Thoracic aorta (tissue), 2 donors: ENCODE results near the gene PCDH17. TPM values are rescaled to one million over a fixed set of nuclear protein-coding genes. Genes with fewer than 3 reads are reported as not detected.

Experiments
- ATAC-seq: fragments of 150-250 bp; one replicate; pipeline ENCODE4 v1.8.0; 2017; ENCODE audit warnings: low read depth; ENCODE audit not compliant: insufficient number of reproducible peaks, low FRiP score
- DNase-seq: peaks from one replicate; pipeline ENCODE4 v3.0.0-alpha.2; 2020; ENCODE audit warnings: low spot score
- H3K27ac ChIP-seq, 2 donors: fragments of 200-600 bp; sonication (generic); 1 replicate in 1 of 2; 2 replicates in 1 of 2; pipeline ENCODE4 v1.5.1; 2016; ENCODE audit warnings: mild to moderate bottlenecking in 2 of 2, moderate library complexity in 2 of 2
- H3K27me3 ChIP-seq: fragments of 200-600 bp; sonication (generic); replicated peaks from 2 replicates; pipeline ENCODE4 v1.6.0; 2016; ENCODE audit warnings: mild to moderate bottlenecking; ENCODE audit not compliant: insufficient read depth
- H3K36me3 ChIP-seq: fragments of 200-600 bp; sonication (generic); one replicate; pipeline ENCODE4 v1.5.1; 2016
- H3K4me1 ChIP-seq, 2 donors: fragments of 200-600 bp; sonication (generic); 1 replicate in 1 of 2; 2 replicates in 1 of 2; pipeline versions ENCODE4 v1.5.1 to v1.6.0; 2016; ENCODE audit warnings: low read depth in 2 of 2, mild to moderate bottlenecking in 1 of 2; ENCODE audit not compliant: control insufficient read depth in 1 of 2
- H3K4me3 ChIP-seq: fragments of 200-600 bp; sonication (generic); 2 replicates; pipeline ENCODE4 v1.5.1; 2016; ENCODE audit warnings: mild to moderate bottlenecking
- H3K9me3 ChIP-seq: fragments of 200-600 bp; sonication (generic); 2 replicates; pipeline ENCODE4 v1.5.1; 2016
- total RNA-seq, 2 donors: library from RNA; depleted of rRNA; stranded (reverse); fragments of >200 nt; gene quantifications; one replicate each; pipeline versions ENCODE4 v1.1.0 to v1.2.3, GENCODE V29; 2016
- TF ChIP-seq, protein P1 (sequence below): fragments of 200-600 bp; sonication (generic); IDR thresholded peaks from one replicate; pipeline ENCODE4 v1.5.1; 2019; ENCODE audit warnings: antibody characterized with exemption

The PCDH17 gene
- total RNA-seq, 2 donors from 2014 or later, result 4.1 to 12.3 TPM

DNA sequence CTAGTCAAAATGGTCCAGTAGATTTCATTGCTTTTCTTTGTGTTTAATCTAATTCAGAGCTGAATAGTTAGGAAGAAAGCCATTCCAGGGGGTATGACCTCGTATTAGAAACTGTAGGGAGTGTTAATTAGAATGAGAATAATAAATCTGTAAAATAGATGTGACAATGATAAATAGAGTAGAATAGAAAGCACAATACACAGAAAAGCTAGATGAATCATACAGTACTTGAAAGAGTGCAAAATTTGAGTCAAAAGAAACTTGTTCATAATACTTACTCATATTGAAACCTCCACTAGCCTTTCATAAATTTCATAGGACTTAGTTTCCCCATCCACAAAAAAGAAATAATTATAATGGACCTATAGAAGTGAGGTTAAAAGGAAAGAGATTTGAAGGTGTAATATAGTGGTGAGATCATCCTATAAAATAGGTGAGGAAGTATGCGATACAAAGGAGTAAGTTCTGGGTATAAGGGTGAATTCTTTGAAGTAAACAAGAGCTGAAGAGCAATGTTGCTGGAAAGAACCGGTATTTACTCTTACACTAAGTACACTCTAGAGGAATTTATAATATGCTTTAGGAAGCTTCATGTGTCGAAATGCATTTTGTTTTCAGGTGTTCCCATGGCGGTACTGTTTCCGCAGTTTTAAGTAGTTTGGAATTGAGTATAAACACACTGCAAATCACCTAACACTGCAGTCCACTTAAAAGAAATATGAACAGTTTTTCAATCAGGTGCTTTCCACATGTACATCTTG is 21.9 kb downstream of the PCDH17 start:
- Histone ChIP-seq H3K9me3 (no peaks in the 10 kb centered on the region), H3K4me3 (no peak overlapping the region), H3K27me3 (no peaks in the 10 kb centered on the region), H3K4me1 (no peaks in the 10 kb centered on the region), H3K36me3 (no peaks in the 10 kb centered on the region), H3K27ac (no peak overlapping the region)
- ATAC-seq (no peak), DNase-seq (no peak)
- TF ChIP-seq, protein P1, sequence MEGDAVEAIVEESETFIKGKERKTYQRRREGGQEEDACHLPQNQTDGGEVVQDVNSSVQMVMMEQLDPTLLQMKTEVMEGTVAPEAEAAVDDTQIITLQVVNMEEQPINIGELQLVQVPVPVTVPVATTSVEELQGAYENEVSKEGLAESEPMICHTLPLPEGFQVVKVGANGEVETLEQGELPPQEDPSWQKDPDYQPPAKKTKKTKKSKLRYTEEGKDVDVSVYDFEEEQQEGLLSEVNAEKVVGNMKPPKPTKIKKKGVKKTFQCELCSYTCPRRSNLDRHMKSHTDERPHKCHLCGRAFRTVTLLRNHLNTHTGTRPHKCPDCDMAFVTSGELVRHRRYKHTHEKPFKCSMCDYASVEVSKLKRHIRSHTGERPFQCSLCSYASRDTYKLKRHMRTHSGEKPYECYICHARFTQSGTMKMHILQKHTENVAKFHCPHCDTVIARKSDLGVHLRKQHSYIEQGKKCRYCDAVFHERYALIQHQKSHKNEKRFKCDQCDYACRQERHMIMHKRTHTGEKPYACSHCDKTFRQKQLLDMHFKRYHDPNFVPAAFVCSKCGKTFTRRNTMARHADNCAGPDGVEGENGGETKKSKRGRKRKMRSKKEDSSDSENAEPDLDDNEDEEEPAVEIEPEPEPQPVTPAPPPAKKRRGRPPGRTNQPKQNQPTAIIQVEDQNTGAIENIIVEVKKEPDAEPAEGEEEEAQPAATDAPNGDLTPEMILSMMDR, result no peak

DNA sequence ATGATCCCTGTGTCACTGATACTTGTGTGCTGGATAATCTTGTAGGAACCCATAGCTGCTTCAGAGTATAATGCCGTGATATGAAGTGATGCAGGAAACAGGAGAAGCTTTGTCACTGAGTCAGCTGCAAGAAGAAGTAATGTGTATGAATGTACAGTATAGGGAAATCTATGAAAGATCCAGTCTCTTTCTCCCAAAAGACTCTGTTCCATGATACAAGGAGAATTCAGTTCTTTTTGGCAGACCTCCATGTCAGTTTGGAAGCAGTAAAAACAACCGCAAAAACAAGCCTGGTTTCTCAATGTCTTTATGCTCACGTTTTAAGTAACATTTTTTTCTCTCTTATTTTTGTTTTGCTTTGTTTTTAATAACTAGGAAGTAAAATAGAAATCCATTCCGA is 33.9 kb downstream of the PCDH17 start:
- Histone ChIP-seq H3K36me3 (no peaks in the 10 kb centered on the region), H3K27ac (no peak overlapping the region), H3K9me3 (no peaks in the 10 kb centered on the region), H3K4me3 (no peak overlapping the region), H3K4me1 (no peaks in the 10 kb centered on the region), H3K27me3 (no peaks in the 10 kb centered on the region)
- TF ChIP-seq, protein P1, result no peak
- no peak for ATAC-seq
- no peak for DNase-seq

DNA sequence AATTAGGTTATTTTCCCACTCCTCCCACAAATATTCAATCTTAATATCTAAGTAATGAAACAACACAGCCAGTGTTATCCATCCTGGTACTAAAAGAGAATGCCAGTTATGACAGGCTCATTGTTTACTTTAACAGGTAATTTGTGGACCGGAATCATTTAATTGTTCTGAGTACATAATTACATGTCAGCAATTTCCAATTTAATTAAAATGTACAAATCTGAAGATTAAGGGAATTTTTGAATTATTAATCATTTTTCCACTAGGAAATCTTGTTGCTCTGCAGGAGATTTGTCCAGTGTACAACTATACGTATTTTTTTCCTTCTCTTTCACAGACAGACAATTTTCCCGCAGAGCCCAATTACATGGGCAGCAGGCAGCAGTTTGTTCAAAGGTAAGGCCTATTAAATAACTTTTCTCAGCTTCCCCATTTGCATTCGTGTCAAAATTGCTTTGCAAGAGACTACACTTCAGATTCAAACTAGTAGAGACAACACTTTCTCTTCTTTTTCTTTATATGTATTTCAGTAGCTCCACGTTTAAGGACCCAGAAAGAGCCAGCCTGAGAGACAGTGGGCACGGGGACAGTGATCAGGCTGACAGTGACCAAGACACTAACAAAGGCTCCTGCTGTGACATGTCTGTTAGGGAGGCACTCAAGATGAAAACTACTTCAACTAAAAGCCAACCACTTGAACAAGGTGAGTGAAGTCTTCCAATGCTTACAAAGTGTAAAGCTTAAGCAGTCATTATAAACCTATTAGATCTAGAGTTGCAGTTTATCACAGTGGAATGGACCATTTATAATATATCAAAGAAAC is 34.8 kb downstream of the PCDH17 start:
- no peak for ATAC-seq
- DNase-seq, result no peak
- H3K36me3 ChIP-seq, result no peaks in the 10 kb centered on the region
- TF ChIP-seq, protein P1, result no peak
- no peaks in the 10 kb centered on the region for H3K27me3 ChIP-seq
- no peaks in the 10 kb centered on the region for H3K4me1 ChIP-seq
- no peak overlapping the region for H3K4me3 ChIP-seq
- H3K9me3 ChIP-seq, result no peaks in the 10 kb centered on the region
- no peak overlapping the region for H3K27ac ChIP-seq

DNA sequence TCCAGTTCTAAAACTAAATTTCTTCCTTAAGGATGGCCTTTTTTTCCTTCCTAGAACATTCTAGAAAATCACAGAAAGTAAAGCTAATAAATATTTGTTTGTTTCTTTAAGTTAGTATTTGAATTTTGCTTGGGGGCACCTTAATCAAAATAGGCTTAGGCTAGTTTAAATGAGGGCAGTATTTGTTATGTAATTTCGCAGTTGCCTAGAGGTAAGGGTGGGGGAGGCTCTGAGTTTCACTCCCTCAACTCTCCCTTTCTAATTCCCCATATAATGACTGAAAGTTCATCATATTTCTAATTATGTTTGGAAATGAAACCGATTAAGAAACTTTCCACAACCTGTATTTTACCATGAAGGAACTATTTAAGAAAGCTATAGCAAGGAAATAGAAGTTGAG is 40.6 kb downstream of the PCDH17 start:
- Histone ChIP-seq H3K9me3 (no peaks in the 10 kb centered on the region), H3K4me3 (no peak overlapping the region), H3K4me1 (no peaks in the 10 kb centered on the region), H3K36me3 (no peaks in the 10 kb centered on the region), H3K27me3 (no peaks in the 10 kb centered on the region), H3K27ac (no peak overlapping the region)
- DNase-seq (no peak), ATAC-seq (no peak)
- TF ChIP-seq, protein P1, result no peak

DNA sequence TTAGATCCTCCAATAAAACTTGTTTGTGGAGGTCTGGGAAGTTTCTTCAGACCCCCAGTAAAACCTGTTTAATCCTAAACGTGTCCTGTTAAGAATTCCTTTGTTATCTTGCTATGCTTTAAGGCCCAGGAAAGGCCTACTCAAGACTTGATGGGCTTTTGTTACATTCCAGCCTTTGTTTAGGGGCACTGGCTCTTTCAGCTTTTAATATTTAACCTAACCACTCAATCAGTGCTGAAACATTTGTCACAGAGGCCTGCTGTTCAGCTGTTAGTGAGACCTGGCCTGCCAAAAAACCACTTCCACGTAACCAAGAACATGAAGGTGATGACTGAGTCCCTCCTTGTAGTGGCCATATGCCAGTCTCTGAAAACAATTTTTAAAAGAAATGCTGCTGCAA is 41.7 kb downstream of the PCDH17 start:
- Histone ChIP-seq H3K27ac (no peak overlapping the region), H3K4me1 (no peaks in the 10 kb centered on the region), H3K27me3 (no peaks in the 10 kb centered on the region), H3K9me3 (no peaks in the 10 kb centered on the region), H3K36me3 (no peaks in the 10 kb centered on the region), H3K4me3 (no peak overlapping the region)
- DNase-seq (no peak), ATAC-seq (no peak)
- TF ChIP-seq, protein P1, result no peak
